Liver (tissue), 3 donors: ENCODE results near the gene COG4.

Source experiments
- CTCF ChIP-seq: fragments of 150-350 bp; IDR thresholded peaks from 2 replicates; pipeline ENCODE4 v1.5.1; 2017; ENCODE audit warnings: improper control_type of control experiment, low read depth, low read length; ENCODE audit not compliant: missing input control
- SP1 ChIP-seq: IDR thresholded peaks from 2 replicates; pipeline ENCODE4 v1.6.1; 2018; ENCODE audit warnings: antibody characterized with exemption, mild to moderate bottlenecking
- YY1 ChIP-seq: IDR thresholded peaks from 2 replicates; pipeline ENCODE4 v1.6.1; 2016; ENCODE audit warnings: antibody characterized with exemption, mild to moderate bottlenecking
- donor health status: healthy.
- donor health status: healthy.

GRCh38 chr16:70529051-70529777 lies 5.9 kb upstream of the COG4 start:
- TF ChIP-seq CTCF, result peak; percentile 39
- no peak for TF ChIP-seq SP1
- no peak for TF ChIP-seq YY1
